ENCODE results near the gene PDSS1. TPM values are rescaled to one million over a fixed set of nuclear protein-coding genes. Genes with fewer than 3 reads are reported as not detected.
A peak's percentile ranks its signal among the peaks of the same experiment; 100 is the strongest.

Gene PDSS1
- total and polyA plus RNA-seq, 3 experiments from 2014 or later, result 3.0 to 34.7 (median 32.0) TPM

DNA sequence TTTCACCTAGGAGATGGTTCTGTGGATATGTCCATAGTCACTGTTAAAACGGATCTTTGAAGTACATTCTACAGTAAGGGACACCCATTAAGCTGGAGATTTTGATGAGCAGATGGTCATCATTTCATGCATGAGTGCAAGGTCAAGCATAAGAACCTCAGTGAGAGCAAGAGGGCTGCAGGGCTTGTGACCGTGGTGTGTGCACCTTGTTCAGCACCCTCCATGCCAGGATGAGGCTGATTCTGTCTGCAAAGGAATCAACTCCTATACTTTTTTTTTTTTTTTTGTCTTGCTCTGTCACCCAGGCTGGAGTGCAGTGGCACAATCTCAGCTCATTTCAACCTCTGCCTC lies 17.6 kb downstream of the PDSS1 start:
- Mint-ChIP-seq H3K4me1 (peaks cover 0 to 5% (median 3%) of the 10 kb centered on the region in 3 donors), H3K36me3 (peaks cover 0 to 60% (median 19%) of the 10 kb centered on the region in 3 donors), H3K4me3 (no peak overlapping the region), H3K27me3 (peaks cover 0 to 2% of the 10 kb centered on the region in 2 donors), H3K27ac (peak overlapping the region in 2 of 8 donors; percentile 52 to 66), H3K9me3 (no peaks in the 10 kb centered on the region)
- no peaks in the 10 kb centered on the region for H3K9me3 ChIP-seq (ENCODE audit: low read length)
- H3K27me3 ChIP-seq (ENCODE audit: insufficient read depth, low read length, poor library complexity, severe bottlenecking), result no peaks in the 10 kb centered on the region
- no peaks in the 10 kb centered on the region for H3K4me1 ChIP-seq (ENCODE audit: insufficient read depth, low read length)
- ChIA-PET CTCF (interaction anchor here (1.2 to 1.5 kb wide), 2 partner anchors 11 to 167 kb away, joined by 4 read pairs; no protein-coding TSS in a partner anchor), POLR2A (no interaction called here)
- H3K36me3 ChIP-seq (ENCODE audit: insufficient read depth, low read length), result no peaks in the 10 kb centered on the region
- no peak for DNase-seq
- no peak overlapping the region for H3K27ac ChIP-seq (ENCODE audit: low read depth, low read length)
- no peak overlapping the region for H3K4me3 ChIP-seq (ENCODE audit: low read length)

DNA sequence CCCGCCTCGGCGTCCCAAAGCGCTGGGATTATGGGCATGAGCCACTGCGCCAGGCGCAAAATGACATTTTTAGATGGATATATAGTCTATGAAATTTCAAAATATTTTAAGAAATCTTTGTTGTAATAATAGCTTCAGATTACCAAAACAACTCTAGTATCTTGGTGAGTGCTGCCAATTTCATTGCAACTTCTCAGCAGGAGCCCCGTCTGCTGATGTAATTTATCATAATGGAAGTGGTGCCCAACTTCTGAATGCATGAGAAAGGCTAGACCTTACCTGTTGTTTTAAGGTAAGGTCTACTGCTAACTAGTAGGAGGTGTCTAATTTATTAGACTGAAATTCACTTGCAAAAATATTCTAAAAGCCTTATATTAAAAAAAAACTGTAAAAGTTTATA lies 20.0 kb downstream of the PDSS1 start:
- no peak overlapping the region for H3K4me3 ChIP-seq (ENCODE audit: low read length)
- no peak overlapping the region for H3K27ac ChIP-seq (ENCODE audit: low read depth, low read length)
- Mint-ChIP-seq H3K27me3 (peaks cover 0 to 2% of the 10 kb centered on the region in 2 donors), H3K27ac (peak overlapping the region in 1 of 8 donors; percentile 50), H3K36me3 (peaks cover 0 to 49% (median 19%) of the 10 kb centered on the region in 3 donors), H3K4me3 (no peak overlapping the region), H3K9me3 (no peaks in the 10 kb centered on the region), H3K4me1 (peaks cover 13 to 20% (median 15%) of the 10 kb centered on the region in 3 donors)
- H3K27me3 ChIP-seq (ENCODE audit: insufficient read depth, low read length, poor library complexity, severe bottlenecking), result no peaks in the 10 kb centered on the region
- H3K36me3 ChIP-seq (ENCODE audit: insufficient read depth, low read length), result no peaks in the 10 kb centered on the region
- ChIA-PET POLR2A (no interaction called here), CTCF (no interaction called here)
- H3K9me3 ChIP-seq (ENCODE audit: low read length), result no peaks in the 10 kb centered on the region
- peaks cover 14% of the 10 kb centered on the region for H3K4me1 ChIP-seq (ENCODE audit: insufficient read depth, low read length)
- DNase-seq, result no peak

DNA sequence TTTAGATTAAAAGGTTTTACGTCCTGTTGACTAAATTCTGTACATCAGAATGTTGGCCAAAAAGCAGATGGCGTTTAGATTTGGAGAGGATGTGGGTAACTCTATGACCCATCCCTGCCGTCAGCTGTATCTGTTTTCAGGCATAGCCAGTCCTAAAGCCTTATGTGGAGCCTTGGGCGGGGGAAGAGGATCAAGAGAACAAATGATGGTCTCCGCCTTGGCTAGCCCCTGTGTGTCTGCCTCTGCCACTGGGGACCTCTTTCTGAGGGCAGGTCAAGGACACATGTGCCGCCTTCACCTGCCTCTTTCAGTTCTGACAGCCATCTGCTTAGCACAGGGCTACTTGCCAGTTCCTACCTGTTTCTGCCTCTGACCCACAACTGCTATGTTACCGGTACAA lies 24.1 kb downstream of the PDSS1 start:
- H3K27ac ChIP-seq (ENCODE audit: low read depth, low read length), result no peak overlapping the region
- H3K4me3 ChIP-seq (ENCODE audit: low read length), result no peak overlapping the region
- Mint-ChIP-seq H3K4me3 (peak overlapping the region; percentile 8 to 90 (median 73)), H3K27me3 (no peaks in the 10 kb centered on the region), H3K9me3 (no peaks in the 10 kb centered on the region), H3K27ac (peak overlapping the region; percentile 80 to 99 (median 96)), H3K36me3 (peaks cover 4 to 40% (median 14%) of the 10 kb centered on the region in 3 donors), H3K4me1 (peaks cover 20 to 22% (median 22%) of the 10 kb centered on the region in 3 donors)
- ChIA-PET POLR2A (interaction anchor here (0.5 kb wide), 1 partner anchor 19 kb away, joined by 3 read pairs; no protein-coding TSS in a partner anchor), CTCF (interaction anchor here (2.1 kb wide), 1 partner anchor 161 kb away, joined by 5 read pairs; no protein-coding TSS in a partner anchor)
- DNase-seq, result peak; percentile 9 to 80 (median 32)
- no peaks in the 10 kb centered on the region for H3K36me3 ChIP-seq (ENCODE audit: insufficient read depth, low read length)
- no peaks in the 10 kb centered on the region for H3K27me3 ChIP-seq (ENCODE audit: insufficient read depth, low read length, poor library complexity, severe bottlenecking)
- H3K4me1 ChIP-seq (ENCODE audit: insufficient read depth, low read length), result peaks cover 14% of the 10 kb centered on the region
- no peaks in the 10 kb centered on the region for H3K9me3 ChIP-seq (ENCODE audit: low read length)

DNA sequence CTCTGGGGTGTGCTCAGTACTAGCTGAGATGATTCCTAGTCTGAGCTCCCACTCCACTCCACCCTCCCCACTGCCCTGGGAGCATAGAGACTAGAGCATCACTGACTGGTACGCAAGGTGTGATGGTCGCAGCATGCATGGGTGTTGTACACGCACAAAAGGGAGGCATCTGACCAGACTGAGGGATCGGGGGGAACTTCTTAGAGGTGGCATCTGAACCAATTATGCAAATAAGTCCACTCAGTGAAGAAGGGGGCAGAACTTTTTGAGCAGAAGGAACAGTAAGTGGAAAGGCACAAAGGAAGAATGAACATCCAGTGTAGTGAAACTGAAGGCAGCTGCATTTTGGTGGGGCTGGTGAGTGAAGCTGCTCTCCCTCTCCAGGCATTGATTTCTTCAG lies 25.5 kb downstream of the PDSS1 start:
- H3K4me1 Mint-ChIP-seq, result peaks cover 20 to 22% (median 22%) of the 10 kb centered on the region in 3 donors
- no peaks in the 10 kb centered on the region for H3K27me3 Mint-ChIP-seq
- DNase-seq, result no peak
- peak overlapping the region in 4 of 8 donors; percentile 63 to 77 (median 72) for H3K27ac Mint-ChIP-seq
- Histone ChIP-seq H3K4me1 (ENCODE audit: insufficient read depth, low read length) (peaks cover 14% of the 10 kb centered on the region), H3K36me3 (ENCODE audit: insufficient read depth, low read length) (no peaks in the 10 kb centered on the region), H3K4me3 (ENCODE audit: low read length) (no peak overlapping the region), H3K27me3 (ENCODE audit: insufficient read depth, low read length, poor library complexity, severe bottlenecking) (no peaks in the 10 kb centered on the region), H3K27ac (ENCODE audit: low read depth, low read length) (no peak overlapping the region), H3K9me3 (ENCODE audit: low read length) (no peaks in the 10 kb centered on the region)
- ChIA-PET POLR2A (no interaction called here), CTCF (interaction anchor here (1.9 to 5.9 kb wide), 3 partner anchors 10 to 159 kb away, joined by 5 to 75 read pairs (median 6); no protein-coding TSS in a partner anchor)
- no peak overlapping the region for H3K4me3 Mint-ChIP-seq
- peaks cover 4 to 41% (median 18%) of the 10 kb centered on the region in 3 donors for H3K36me3 Mint-ChIP-seq
- H3K9me3 Mint-ChIP-seq, result no peaks in the 10 kb centered on the region

DNA sequence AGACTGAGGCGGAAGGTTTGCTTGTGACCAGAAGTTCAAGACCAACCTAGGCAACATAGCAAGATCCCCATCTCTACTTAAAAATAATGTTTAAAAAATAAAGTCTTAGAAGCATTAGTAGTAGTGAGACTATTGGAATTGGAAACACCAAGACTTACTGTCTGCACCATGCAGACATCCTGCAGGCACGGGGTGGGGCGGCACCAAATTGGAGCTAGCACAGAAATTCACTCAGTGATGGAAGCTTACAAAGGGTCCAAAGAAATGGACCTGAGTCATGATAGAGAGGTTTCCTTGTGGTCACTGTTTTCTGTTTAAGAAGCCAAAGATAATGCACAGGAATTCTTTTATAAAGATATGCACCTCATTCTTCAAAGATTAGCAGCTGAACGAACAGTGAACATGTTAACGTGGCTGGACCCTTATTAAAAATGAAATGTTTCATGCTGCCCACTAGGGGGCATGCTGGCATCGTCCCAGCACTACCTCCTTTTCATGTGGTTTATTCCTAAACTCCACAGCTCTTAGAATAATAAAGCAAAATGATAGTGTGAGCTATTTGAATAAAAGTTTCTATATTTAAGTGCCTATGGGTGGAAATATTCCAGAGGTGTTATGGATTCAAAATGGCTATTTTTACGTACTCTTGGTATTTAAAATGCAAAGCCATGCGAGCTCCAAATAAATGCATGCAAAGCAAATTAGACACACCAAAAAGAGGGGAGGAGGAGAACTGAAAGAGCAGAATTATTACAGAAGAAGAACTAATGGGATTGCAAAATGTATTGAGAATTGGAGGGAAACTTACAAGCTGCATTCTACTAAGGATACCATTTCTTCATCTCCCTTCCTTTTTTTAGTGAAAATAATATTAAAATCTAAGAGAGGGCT lies 28.6 kb downstream of the PDSS1 start:
- peak; percentile 21 to 57 (median 38) for DNase-seq
- Mint-ChIP-seq H3K4me3 (no peak overlapping the region), H3K36me3 (peaks cover 4 to 39% (median 14%) of the 10 kb centered on the region in 3 donors), H3K4me1 (peaks cover 12 to 17% (median 16%) of the 10 kb centered on the region in 3 donors), H3K27ac (peak overlapping the region in 4 of 8 donors; percentile 12 to 66 (median 55)), H3K9me3 (no peaks in the 10 kb centered on the region), H3K27me3 (no peaks in the 10 kb centered on the region)
- Histone ChIP-seq H3K36me3 (ENCODE audit: insufficient read depth, low read length) (no peaks in the 10 kb centered on the region), H3K4me1 (ENCODE audit: insufficient read depth, low read length) (peaks cover 10% of the 10 kb centered on the region), H3K27ac (ENCODE audit: low read depth, low read length) (no peak overlapping the region), H3K9me3 (ENCODE audit: low read length) (no peaks in the 10 kb centered on the region), H3K27me3 (ENCODE audit: insufficient read depth, low read length, poor library complexity, severe bottlenecking) (no peaks in the 10 kb centered on the region), H3K4me3 (ENCODE audit: low read length) (no peak overlapping the region)
- ChIA-PET POLR2A (no interaction called here), CTCF (interaction anchor here (0.7 to 5.9 kb wide), 33 partner anchors 10 to 513 kb away, joined by 3 to 75 read pairs (median 3); partner anchors contain the start of genes ABI1 and PDSS1)

DNA sequence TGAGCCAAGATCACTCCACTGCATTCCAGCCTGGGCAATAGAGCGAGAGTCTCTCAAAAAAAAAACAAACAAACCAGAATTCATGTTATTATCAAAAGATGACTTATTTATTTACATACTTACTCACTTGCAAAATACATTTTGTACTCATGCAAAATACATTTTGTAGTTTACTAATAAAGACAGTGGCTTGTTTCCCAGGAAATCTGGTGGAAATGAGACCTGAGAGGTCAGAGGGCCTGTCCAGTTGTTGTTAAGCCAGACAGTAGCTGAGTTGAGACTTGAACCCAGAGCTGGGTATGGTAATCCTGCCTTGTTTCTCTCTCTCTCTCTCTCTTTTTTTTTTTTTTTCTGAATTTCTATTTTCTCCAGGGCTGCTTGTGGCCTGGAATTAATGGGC lies 29.5 kb downstream of the PDSS1 start:
- Histone ChIP-seq H3K4me3 (ENCODE audit: low read length) (no peak overlapping the region), H3K4me1 (ENCODE audit: insufficient read depth, low read length) (peaks cover 4% of the 10 kb centered on the region), H3K27me3 (ENCODE audit: insufficient read depth, low read length, poor library complexity, severe bottlenecking) (no peaks in the 10 kb centered on the region), H3K36me3 (ENCODE audit: insufficient read depth, low read length) (no peaks in the 10 kb centered on the region), H3K27ac (ENCODE audit: low read depth, low read length) (no peak overlapping the region), H3K9me3 (ENCODE audit: low read length) (no peaks in the 10 kb centered on the region)
- DNase-seq, result no peak
- ChIA-PET POLR2A (no interaction called here), CTCF (interaction anchor here (0.7 to 5.9 kb wide), 17 partner anchors 9 to 502 kb away, joined by 3 to 75 read pairs (median 6); partner anchors contain the start of genes ABI1 and PDSS1)
- no peaks in the 10 kb centered on the region for H3K9me3 Mint-ChIP-seq
- peaks cover 4 to 43% (median 14%) of the 10 kb centered on the region in 3 donors for H3K36me3 Mint-ChIP-seq
- H3K27ac Mint-ChIP-seq, result no peak overlapping the region
- H3K4me3 Mint-ChIP-seq, result no peak overlapping the region
- H3K4me1 Mint-ChIP-seq, result peaks cover 3 to 8% (median 7%) of the 10 kb centered on the region in 3 donors
- no peaks in the 10 kb centered on the region for H3K27me3 Mint-ChIP-seq

DNA sequence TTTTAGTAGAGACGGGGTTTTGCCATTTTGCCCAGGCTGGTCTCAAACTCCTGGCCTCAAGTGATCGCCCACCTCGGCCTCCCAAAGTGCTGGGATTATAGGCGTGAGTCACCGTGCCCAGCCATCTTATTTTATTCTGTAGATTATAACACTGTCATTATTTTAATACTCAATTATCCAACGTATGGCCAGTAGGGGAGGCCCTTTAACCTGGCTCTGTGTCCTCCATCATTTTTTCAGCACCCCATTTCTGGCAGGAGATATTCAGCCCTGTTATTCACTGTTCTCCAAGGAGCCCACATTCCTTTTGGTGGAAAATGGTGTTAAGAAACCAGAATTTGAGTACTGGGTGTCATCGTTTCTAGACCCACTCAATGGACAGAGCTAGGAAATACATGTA lies 31.5 kb downstream of the PDSS1 start:
- Histone ChIP-seq H3K27ac (ENCODE audit: low read depth, low read length) (no peak overlapping the region), H3K4me1 (ENCODE audit: insufficient read depth, low read length) (no peaks in the 10 kb centered on the region), H3K4me3 (ENCODE audit: low read length) (no peak overlapping the region), H3K36me3 (ENCODE audit: insufficient read depth, low read length) (no peaks in the 10 kb centered on the region), H3K27me3 (ENCODE audit: insufficient read depth, low read length, poor library complexity, severe bottlenecking) (no peaks in the 10 kb centered on the region), H3K9me3 (ENCODE audit: low read length) (no peaks in the 10 kb centered on the region)
- Mint-ChIP-seq H3K27me3 (no peaks in the 10 kb centered on the region), H3K4me3 (no peak overlapping the region), H3K9me3 (no peaks in the 10 kb centered on the region), H3K36me3 (peaks cover 4 to 49% (median 18%) of the 10 kb centered on the region in 3 donors), H3K4me1 (peaks cover 2 to 7% (median 6%) of the 10 kb centered on the region in 3 donors), H3K27ac (no peak overlapping the region)
- no peak for DNase-seq
- ChIA-PET POLR2A (no interaction called here), CTCF (interaction anchor here (5.9 kb wide), 1 partner anchor 153 kb away, joined by 75 read pairs; no protein-coding TSS in a partner anchor)

DNA sequence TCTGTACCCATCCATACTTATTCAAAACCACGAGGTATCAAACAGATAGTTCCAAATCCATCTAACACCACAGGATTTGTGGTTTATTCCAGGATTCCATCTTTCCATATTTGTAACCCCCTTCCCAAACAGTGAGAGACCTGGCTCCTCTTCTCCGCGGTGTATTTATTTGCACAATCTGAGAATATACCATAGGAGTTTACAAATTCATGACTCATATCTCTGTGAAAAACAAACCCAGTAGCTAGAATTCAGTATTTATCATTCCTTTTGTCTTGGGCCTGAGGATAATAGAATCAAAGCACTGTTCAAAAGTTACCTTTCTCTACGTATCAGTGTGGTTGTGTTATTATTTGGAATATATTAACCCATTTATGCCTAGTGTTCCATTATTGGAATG lies 31.9 kb downstream of the PDSS1 start:
- H3K4me3 Mint-ChIP-seq, result no peak overlapping the region
- DNase-seq, result no peak
- H3K27me3 ChIP-seq (ENCODE audit: insufficient read depth, low read length, poor library complexity, severe bottlenecking), result no peaks in the 10 kb centered on the region
- CTCF ChIA-PET, result no interaction called here
- H3K36me3 Mint-ChIP-seq, result peaks cover under 1 to 45% (median 17%) of the 10 kb centered on the region in 3 donors
- H3K4me1 ChIP-seq (ENCODE audit: insufficient read depth, low read length), result no peaks in the 10 kb centered on the region
- H3K4me1 Mint-ChIP-seq, result peaks cover 2 to 7% (median 6%) of the 10 kb centered on the region in 3 donors
- no peaks in the 10 kb centered on the region for H3K9me3 Mint-ChIP-seq
- no peak overlapping the region for H3K27ac ChIP-seq (ENCODE audit: low read depth, low read length)
- no peaks in the 10 kb centered on the region for H3K9me3 ChIP-seq (ENCODE audit: low read length)
- POLR2A ChIA-PET, result no interaction called here
- H3K36me3 ChIP-seq (ENCODE audit: insufficient read depth, low read length), result no peaks in the 10 kb centered on the region
- H3K4me3 ChIP-seq (ENCODE audit: low read length), result no peak overlapping the region
- H3K27me3 Mint-ChIP-seq, result no peaks in the 10 kb centered on the region
- H3K27ac Mint-ChIP-seq, result peak overlapping the region in 1 of 8 donors; percentile 35

Data from CD8-positive, alpha-beta memory T cell (primary cell).